C1 segment of cervical spinal cord (tissue), 14 donors: ENCODE results near the gene MAL.

ENCODE experiments used
- DNase-seq, 14 donors: peaks; one replicate each; lab custom pipeline; 2025; lab: John Stamatoyannopoulos, UW

Gene MAL

DNA sequence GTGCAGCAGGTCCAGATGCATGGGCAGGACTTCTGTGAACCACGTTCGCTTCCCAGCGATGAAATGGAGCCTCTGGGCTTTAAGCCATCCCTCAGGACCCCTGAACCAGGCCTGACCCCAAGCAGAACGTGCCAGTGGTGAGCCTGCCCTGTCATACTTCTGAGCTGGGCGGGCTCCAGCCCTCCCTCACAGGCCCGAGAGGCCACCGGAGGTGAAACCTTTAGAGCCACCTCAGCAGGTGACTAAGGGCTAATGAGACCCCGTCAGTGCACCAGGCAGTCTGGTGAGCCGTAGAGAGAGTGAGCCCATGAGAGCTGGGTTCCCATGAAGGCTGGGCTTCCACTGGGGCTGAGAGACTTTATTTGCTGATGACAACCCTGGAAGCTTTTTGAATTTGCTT is 8.9 kb upstream of the MAL start:
- no peak for DNase-seq

DNA sequence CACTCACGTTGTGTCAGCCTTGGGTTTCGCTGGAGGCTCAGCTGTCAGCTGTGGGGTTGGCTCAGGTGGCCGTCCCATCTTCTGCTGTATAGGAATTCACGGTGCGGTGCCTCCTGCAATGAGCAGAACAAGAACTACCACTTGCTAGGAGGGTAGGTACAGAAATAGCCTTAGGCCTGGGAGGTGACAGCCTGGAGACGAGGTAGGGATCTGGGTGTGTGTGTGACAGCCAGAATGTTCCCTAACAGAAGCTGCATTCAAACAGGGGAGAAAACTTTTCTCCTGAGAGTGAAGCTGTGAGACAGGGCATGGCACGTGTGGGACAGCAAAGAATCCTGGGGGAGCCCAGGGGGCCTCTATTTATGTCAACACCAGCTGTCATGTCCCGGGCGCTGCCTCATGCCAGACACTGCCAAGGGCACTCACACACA is 8.4 kb upstream of the MAL start:
- no peak for DNase-seq

DNA sequence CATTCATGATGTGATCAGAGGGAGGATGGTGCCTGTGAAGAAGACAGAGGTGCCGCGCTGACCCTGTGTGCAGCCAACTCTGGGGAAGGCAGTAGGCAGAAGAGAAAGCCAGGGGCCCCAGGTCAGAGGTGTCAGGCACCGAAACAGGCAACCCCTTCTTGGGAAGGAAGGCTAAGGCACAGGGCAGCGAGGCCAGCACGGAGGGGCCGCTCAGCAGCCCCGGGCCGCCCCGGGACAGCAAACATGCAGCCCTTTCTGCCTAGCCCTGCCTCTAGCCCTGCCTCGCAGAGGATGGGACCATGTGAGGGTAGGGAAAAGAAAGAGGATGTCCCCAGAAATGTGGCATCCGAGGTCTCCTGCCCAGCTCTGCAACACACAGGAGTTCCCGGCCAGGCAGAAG is 7.7 kb upstream of the MAL start:
- DNase-seq = no peak

DNA sequence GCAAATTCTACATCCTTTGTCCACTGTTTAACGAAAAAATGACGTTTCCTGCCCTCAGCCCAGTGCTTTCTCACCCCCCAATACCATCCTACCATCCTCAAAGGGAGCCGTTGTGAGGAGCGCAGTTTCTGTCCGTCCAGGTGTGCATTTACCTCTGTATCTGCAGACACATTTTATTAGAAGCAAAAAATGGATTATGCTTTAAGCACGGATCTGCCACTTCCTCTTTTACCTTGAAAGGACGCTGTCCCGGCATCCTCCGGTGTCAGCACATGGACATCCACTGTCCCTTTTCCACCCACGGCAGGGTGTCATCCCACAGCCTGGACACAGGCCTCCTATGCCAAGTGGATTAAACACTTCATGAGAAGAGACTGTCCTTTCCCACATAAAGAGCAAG is 7.2 kb upstream of the MAL start:
- DNase-seq = no peak

DNA sequence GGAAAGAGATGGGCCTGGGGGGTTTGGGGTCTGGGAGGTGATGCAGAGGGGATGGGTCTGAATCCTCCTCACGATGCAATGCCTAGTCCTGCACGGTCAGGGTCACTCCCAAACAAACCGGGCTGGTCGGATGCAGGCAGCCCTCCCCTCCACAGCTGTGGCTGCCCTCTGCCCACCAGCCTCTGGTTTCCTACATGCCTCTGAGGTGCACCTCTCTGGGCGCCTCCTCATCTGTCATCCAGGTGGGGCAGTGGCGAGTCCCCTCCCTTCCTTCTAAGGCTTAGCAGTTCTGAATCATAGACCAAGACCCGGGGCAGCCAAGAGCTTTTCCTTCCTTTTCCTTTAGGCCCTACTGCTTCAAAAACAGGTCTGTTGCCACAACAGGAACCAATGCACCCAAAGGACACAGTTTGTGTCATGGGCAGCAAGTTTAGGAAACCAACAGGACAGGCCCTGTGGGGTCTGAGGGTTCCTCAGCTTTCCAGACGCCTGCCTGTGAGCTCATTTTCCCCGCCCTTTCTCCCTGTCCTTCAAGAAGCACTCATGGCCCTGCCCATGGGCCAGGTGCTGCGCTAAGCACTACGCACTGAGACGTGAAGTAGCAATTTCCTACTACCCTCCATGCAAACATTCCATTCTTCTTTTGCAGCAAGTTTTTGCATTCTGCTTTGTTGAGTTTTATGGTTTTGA is 6.5 kb upstream of the MAL start:
- DNase-seq = no peak

DNA sequence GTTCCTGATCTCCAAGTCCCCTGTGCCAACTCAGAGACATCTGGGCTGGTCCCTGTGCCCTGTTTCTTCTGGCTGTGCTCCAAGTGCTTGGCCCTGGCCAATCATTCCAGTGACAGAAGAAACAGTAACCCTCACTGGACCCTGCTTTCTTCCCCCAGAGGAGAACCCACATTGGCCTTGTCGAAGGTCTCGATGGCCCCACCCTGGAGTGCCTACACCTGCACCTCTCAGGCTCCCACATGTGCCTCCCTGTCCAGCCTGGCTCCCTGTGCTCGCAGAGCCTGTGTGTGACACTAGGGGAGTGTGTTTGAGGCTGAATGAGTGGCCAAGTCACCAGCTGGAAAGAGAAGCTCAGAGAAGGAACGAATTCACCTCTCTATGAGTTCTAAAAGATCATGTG is 5.9 kb upstream of the MAL start:
- no peak for DNase-seq

DNA sequence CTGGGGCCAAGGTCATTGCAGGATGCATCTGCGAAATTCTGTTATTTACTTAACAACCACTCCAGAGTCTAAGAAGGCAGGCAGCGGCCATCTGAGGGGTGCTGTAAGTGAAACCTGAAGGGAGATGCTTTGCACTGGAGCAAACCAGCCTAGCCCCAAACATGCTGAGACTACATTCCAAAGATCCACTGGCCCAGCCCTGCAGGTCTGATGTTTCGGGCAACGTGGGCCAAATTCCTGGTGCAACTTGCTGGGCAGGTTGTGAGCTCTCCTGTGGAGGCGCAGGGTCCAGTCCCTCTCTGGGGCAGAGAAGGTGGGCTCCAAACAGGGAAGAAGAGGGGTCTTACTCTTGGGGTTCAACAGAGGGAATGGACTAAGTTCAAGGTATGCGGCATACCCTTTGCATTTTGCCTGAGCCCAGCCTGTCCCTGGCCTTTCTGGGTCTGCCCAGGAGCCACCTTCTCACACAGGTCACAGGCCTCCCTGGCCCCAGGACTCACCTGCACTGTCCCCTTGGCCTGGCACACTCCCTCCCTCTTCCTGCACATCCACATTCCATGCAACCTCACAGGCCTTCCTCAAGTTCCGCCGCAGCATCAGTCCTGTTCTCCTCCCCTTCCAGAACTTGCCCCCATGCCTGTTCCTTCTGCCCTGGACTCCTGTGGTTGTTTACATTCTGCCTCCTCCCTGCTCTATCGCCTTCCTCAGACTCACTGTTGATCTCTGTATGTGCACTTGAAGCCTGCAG is 5.1 kb upstream of the MAL start:
- DNase-seq = no peak

DNA sequence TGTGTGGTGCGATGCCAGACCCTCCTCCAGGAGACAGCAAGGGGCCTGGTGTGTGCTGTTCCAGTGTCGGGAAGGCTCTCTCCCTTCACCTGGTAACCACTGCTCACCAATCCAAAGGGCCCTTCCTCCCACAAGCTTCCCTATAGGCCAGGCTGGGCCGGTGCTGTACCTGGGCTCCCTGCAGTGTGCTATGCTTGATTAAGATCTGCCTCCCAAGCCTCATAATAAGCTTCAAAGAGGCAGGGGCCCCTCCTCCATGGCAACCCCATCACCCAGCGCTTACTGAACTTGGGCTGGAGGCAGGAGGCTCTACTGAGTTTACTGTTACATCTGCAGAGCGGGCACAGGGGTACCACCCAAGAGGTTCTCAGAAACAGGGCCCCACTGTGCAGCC is 4.5 kb upstream of the MAL start:
- DNase-seq = no peak

DNA sequence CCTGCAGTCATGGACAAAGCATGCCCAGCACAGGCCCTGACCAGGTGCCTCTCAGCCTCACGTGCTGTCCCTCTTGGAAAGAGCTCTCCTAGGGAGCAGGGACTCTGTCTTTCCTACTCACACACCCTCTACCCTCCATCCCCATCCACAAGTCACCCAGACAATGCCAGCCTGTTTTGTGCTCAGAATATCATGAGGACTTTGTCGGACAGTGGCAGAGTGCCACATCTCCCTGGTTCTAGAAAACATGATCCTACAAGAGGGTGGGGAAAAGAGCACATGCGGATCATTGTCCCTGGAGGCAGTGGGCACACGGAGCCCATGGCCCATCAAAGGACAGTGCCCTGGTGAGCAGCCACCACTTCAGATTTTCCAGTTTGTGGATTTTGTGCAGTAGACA is 3.7 kb upstream of the MAL start:
- DNase-seq = peak in 11 of 14 donors; percentile 34 to 92 (median 70)

DNA sequence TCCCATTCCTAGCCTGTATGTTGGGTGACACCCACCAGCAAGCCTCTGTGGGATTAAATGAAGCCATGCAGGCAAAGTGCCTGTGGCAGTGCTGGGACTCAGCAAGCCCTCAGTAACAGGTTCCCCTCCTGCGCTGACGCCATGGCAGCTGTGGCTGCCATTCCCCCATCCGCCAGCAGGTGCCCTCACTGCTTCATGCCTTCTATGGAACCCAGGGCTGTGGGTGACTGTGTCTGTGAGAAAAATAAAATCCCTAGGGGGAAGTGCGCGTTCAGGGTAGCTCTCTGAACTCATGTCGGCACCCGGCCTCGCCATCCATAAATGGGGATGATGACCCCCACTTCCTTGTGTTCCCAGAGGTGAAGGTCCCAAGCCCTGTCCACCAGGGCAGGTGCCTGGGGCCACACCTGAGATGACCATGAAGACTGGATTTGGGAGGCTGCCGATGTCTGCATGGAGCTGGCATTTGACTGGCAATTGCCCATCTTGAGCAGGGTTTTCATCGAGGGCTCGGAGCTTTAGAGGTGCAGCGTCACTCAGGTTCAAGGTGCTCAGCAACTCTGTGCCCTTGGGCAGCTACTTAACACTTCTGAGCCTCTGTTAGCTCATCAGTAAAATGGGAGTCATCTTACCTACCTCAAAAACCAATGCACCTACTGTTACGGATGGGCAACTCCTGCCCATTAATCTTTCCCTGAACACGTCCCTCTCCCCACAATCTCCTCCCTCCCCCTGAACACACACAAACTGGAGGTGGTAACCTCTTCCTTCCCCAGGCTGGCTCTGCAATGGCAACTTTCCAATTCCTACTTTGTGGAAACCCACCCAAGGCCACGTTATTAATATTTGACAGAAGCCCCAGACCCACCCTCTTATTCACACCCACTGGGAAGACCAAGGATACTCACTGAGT is 2.9 kb upstream of the MAL start:
- DNase-seq = peak in 11 of 14 donors; percentile 30 to 92 (median 79)

DNA sequence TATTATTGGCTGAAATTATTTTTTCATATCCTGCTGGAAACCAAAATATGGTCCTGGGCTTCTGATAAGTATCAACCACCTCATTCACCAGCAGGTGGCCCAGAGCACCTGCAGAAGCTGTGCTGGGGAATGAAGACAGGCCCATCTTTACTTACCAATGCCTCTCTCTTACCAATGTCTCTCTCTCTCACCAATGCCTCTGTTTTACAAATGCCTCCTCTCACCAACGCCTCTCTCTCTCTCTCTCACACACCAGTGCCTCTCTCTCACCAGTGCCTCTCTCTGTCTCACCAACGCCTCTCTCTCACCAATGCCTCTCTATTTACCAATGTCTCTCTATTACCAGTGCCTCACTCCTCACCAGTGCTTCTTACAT is 2.3 kb upstream of the MAL start:
- peak in 1 of 14 donors; percentile 20 for DNase-seq

DNA sequence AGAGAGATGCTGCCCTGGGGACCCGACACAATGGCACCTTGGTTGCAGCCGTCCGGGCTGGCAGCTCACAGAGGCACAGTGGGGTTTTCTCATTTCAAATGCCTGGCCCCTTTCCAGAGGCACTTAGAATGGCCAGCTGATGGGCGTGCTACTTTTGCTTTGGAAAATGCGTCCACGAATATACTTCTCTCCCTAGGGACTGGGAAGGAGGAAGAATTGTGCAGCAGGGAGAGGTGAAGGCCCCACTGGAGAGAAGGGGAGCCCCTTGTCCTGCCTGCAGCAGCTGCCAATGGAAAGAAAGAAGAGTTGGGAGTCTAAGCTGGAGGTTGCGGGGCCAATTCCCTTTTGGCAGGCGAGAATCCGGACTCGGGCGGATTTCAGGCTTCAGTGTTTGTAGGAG is 1.1 kb upstream of the MAL start:
- DNase-seq = peak in 10 of 14 donors; percentile 44 to 80 (median 66)

DNA sequence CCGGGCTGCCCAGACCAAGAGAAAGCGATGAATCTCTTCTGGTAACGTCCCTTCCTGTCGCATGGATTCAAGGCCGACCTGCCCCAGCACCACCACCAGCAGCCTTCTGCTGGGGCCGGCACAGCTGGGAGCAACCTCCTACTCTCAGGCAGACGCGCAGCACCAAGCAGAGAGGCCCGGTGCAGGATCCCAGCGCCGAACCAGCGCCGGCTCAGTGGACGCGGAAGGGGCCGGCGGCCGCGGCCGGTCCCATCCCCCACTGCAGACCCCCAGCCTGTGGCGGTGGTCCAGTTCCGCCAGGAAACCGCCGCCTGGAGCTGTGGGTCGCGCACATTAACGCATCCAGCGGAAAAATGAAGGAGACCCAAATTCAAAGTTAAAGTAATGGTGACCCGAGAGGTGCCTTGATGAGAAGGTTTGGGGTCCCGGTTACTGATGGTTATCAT is 525 bp upstream of the MAL start:
- peak in 5 of 14 donors; percentile 49 to 68 (median 62) for DNase-seq

DNA sequence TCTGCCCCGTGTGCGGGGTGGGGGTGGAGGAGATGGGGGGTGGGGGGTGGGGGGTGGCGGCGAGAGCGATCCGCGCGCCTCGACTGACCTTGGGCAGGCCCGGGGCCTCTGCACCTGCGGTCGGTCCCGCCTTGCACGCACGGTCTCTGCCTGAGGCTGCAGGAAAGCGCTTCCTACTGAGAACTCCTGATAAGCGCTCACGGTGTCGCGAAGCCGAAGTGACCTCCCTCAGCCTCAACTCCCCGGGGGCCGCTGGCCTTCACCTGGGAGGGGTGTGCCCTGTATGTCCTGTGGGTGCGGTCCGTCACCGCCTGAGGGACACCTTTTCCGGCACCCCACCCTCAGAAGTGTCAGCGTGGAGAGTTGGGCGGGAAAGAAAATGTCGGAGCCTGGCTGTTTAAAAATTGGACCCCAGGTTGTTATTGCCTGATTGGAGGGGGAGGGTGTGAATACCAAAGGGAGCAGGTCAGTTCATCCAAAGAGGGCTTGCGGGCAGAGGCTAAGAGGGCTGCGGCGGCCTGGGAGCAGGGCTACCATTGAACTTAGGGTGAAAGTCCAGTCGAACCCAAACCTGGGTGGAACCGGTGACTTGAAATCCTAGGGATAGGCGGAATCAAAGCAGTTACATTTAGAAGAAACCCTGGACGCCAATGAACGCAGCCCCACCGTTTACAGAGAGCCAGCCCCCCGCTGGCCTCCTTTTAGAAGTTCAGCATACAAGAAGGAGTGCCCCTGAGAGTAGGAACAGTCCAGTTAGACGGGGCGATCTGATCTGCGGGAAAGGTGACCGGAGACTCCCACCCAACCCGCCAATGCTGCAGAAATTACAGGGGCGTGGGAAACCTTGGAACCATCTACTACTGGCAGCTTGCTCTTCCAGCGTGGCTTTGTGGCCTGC is 1.2 kb downstream of the MAL start:
- peak in 3 of 14 donors; percentile 48 to 68 (median 61) for DNase-seq

DNA sequence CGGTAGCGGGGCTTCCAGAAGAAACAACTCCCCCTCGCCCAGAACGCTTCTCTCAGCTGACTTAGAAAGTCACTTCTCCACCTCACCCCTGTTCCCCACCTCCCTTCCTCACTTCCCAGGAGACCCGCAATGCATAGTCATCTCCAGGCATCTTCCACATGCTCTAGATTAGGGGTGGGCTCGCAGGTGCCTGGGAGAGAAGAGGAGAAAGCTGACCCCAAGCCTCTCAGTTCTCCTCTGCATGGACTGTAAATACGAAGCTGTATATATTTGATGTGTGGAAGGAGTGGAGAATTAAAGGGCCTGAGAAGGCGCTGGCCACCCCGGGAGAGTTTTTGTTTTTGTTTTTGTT is 1.8 kb downstream of the MAL start:
- no peak for DNase-seq

DNA sequence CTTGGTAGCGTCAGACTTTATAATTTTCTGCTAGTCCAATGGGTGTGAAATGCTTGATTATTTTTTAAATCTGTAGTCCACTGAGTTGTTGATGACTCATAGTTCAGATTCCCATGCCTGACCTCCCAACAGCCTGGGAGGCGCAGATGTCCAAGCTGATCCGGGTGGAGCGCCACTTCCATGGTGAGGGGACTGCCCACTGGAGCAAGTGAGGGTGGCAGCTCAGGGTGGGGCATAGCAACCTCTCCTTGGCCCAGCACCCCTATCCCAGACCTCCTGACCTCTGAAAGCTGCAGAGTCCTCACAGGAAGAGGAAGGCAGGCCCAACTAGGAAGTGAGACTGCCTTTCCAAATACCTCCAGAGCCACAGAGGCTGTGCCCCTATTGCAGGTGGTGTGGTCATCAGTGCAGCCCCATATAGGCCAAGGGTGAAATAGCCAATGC is 4.4 kb downstream of the MAL start:
- DNase-seq = peak in 3 of 14 donors; percentile 44 to 65 (median 45)

DNA sequence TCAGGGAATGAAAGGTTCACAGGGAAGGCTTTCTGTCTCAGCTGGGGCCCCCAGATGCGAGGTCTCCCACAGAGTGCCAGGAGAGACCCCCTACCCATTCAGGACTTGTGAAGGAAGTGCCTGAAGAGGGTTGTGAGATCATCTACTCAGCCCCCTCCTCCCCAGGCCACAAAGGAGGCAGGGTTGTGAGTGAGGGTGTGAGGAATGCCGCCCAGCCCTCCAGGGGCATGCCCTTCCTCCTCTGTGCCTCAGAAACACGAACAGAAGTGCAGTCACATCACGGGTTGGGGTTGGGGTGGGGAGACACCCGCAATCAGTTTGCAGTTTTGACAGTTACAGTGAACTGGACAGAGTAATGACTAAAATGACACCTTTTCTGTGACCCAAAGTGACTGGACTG is 5.0 kb downstream of the MAL start:
- DNase-seq = no peak

DNA sequence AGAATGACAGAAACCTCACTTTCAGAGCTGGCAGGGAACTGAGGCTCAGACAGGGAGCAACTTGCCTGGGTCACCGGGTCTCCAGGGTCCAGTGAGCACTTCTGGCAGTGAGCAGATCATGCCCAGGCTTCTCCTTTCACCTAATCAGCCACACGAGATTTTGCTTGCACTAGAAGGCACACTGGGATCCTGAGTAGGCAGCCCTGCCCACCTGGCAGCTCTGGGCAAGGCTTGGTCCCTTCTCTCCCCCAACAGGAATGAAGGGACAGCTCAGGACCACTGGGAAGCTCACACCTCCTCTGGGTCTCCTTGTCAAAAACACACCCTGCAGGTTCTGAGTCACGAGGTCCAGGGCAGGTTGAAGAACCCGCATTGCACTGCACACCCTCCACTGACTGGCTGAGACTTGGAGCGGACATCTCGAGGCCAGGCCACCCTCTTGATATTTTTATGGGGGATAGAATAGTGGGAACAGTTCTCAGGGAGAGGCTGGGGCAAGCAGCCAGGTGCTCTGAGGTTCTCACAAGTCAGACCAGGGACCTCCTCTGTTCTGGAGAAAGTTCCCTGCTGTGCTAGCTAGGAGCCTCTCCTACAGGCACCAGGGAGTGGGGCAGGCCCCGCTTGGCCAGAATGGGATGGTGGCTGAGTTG is 5.7 kb downstream of the MAL start:
- no peak for DNase-seq

DNA sequence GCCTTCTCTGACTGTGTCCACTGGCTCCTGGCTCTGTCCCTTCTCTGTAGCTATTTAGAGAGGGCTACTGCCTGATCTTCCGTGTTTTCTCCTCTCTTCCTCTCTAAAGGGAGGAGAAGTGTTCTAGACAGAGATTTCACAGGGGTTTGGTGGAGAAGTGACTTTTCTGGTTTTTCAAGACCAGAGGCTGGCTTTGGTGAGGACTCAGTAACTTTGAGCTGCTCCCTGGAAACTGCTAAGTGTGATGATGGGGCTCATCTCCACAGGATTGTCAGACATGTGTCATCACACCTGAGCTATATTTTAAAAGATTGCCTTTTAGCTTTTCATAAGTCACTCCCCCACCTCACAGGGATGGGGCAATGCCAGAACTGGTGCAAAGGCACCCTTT is 6.2 kb downstream of the MAL start:
- DNase-seq = no peak

DNA sequence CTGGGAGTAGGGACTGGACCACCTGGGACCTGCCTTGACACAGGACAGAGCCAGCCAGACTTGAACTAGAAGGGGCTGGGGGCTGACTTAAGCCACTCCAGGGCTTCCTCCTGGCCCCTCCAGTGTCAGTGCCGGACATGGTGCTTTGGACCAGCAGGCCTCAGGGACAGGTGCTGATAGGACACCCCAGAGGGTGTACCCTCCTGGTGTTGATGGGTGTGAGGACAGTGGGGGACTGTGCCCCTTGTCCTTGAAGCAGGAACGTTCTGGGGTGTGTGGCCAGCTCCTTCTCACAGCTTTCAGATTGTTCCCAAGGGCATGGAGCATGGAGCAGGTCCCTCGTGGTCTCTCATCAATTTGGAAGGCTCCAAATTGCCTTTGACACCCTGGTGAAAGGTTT is 6.8 kb downstream of the MAL start:
- DNase-seq = no peak
